ENCODE results near the gene HES4. TPM values are rescaled to one million over a fixed set of nuclear protein-coding genes. Genes with fewer than 3 reads are reported as not detected.
"Not testable (repeated sequence)": the region's sequence is repeated elsewhere in the genome, so short reads cannot be mapped to it uniquely, and the experiment has no call there.

Gene HES4
- total RNA-seq, 2 donors from 2014 or later = 45.8 to 82.6 TPM

- intact Hi-C loops (cut with DNase I) = no loop called here
- 92% methylated on average over 10 of the region's 10 CpGs for WGBS
- H3K27ac ChIP-seq = no peak overlapping the region
Observed at GRCh38 chr1:1021920-1022259, 22.0 kb upstream of the HES4 start.

DNA sequence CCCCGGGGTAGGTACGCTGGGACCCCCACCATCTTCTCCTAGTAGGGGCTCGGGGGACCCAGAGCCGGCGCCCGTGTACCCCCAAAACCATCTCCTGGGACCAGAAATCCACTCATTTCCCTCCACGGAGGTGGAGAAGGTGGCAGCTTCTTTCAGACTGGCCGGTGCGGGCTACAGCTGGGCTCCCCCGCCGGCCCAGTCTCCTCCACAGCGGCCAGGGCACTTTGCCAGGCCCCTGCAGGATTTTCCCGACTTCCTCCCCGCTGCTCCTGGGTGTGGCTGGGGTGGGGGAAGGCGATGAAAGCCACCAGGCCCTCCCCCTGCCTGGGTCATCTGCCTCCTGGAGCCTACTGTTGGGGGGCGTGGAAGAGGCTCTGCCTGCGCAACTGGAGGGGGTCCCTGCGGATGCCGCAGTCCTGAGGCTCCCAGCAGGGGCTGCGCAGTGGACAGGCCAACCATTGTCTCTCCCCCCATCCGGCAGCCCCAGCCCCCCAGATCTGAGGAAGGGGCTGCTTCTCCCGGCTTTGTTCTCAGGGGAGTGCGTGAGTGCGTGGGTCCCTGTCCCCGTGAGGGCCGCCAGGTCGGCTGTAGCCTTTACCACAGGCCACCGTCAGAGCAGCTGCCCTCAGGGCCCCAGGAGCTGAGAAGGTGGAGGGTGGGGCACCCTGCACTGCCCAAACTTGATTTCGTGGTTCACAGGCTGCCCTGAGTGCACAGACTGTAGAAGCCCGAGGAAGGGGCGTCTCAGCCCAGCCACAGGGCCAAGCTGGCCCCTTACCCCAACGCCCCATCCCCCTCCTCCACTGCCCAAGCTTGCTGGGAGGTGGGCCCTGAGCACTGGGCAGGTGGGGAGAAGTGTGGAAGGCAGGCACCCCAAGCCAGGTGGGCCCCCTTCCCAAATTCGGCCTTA, 21.4 kb upstream of the HES4 start:
- WGBS = 29% methylated on average over 32 of the region's 33 CpGs
- Histone ChIP-seq H3K36me3 (no peaks in the 10 kb centered on the region), H3K9me3 (no peaks in the 10 kb centered on the region), H3K27me3 (replicated peaks; ENCODE audit: insufficient read depth) (no peaks in the 10 kb centered on the region), H3K4me3 (peak overlapping the region; percentile 77 to 78), H3K4me1 (replicated peaks) (peaks cover 17% of the 10 kb centered on the region), H3K27ac (peak overlapping the region in 1 of 2 donors; percentile 97)
- intact Hi-C loops (cut with DNase I) = no loop called here
- no peak for DNase-seq (ENCODE audit: low spot score)
- TF ChIP-seq, protein P1, sequence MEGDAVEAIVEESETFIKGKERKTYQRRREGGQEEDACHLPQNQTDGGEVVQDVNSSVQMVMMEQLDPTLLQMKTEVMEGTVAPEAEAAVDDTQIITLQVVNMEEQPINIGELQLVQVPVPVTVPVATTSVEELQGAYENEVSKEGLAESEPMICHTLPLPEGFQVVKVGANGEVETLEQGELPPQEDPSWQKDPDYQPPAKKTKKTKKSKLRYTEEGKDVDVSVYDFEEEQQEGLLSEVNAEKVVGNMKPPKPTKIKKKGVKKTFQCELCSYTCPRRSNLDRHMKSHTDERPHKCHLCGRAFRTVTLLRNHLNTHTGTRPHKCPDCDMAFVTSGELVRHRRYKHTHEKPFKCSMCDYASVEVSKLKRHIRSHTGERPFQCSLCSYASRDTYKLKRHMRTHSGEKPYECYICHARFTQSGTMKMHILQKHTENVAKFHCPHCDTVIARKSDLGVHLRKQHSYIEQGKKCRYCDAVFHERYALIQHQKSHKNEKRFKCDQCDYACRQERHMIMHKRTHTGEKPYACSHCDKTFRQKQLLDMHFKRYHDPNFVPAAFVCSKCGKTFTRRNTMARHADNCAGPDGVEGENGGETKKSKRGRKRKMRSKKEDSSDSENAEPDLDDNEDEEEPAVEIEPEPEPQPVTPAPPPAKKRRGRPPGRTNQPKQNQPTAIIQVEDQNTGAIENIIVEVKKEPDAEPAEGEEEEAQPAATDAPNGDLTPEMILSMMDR (IDR thresholded peaks at IDR 0.05) = no peak
- TF ChIP-seq POLR2AphosphoS5 (IDR thresholded peaks at IDR 0.05) (no peak), POLR2A (IDR thresholded peaks at IDR 0.05) (peak; percentile 38)

More at GRCh38 chr1:1021920-1022259, 22.0 kb upstream of the HES4 start:
- no peaks in the 10 kb centered on the region for H3K36me3 ChIP-seq
- no peaks in the 10 kb centered on the region for H3K9me3 ChIP-seq
- peaks cover 17% of the 10 kb centered on the region for H3K4me1 ChIP-seq (replicated peaks)
- no peaks in the 10 kb centered on the region for H3K27me3 ChIP-seq (replicated peaks; ENCODE audit: insufficient read depth)
- H3K4me3 ChIP-seq = no peak overlapping the region
- TF ChIP-seq, protein P1 (IDR thresholded peaks at IDR 0.05) = no peak
- no peak for TF ChIP-seq POLR2AphosphoS5 (IDR thresholded peaks at IDR 0.05)
- no peak for TF ChIP-seq POLR2A (IDR thresholded peaks at IDR 0.05)
- no peak for DNase-seq (ENCODE audit: low spot score)

DNA sequence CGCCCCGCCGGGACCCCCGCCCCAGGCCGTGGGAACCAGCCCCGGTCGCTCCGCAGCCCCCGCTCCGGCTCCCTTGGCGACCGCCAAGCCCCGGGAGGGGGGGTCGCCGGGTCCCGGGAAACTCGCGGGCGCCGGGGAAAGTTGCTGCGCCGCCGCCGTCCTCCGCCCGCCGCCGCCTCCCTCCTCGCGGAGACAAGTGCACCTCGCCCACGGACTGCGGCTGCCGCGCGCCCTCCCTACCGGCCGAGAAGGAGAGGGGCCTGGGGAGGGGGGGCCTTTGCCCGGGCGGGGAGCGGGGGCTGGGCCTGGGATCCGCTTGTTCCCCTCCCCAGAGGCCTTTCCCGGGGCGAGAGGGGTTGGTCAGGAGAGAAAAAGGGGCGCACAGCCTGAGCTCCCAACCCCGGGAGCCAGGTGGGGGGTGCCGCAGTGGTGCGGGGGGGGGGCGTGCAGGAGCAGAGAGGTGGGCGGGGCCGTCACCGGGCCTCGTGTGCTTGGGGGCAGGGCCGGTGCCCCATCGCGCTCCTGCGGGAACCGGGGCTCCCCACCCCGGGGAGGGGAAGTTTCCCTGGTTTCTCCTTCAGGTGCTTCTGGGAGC, 20.6 kb upstream of the HES4 start:
- WGBS = 0% methylated on average over 26 of the region's 59 CpGs
- H3K27me3 ChIP-seq (replicated peaks; ENCODE audit: insufficient read depth) = no peaks in the 10 kb centered on the region
- no peaks in the 10 kb centered on the region for H3K9me3 ChIP-seq
- no peak for DNase-seq (ENCODE audit: low spot score)
- no peaks in the 10 kb centered on the region for H3K36me3 ChIP-seq
- peak overlapping the region; percentile 47 to 97 for H3K27ac ChIP-seq
- peak overlapping the region; percentile 77 to 78 for H3K4me3 ChIP-seq
- TF ChIP-seq POLR2A (IDR thresholded peaks at IDR 0.05) = no peak
- TF ChIP-seq, protein P1 (IDR thresholded peaks at IDR 0.05) = no peak
- TF ChIP-seq POLR2AphosphoS5 (IDR thresholded peaks at IDR 0.05) = no peak
- H3K4me1 ChIP-seq (replicated peaks) = peaks cover 17% of the 10 kb centered on the region
- intact Hi-C loops (cut with DNase I) = no loop called here

DNA sequence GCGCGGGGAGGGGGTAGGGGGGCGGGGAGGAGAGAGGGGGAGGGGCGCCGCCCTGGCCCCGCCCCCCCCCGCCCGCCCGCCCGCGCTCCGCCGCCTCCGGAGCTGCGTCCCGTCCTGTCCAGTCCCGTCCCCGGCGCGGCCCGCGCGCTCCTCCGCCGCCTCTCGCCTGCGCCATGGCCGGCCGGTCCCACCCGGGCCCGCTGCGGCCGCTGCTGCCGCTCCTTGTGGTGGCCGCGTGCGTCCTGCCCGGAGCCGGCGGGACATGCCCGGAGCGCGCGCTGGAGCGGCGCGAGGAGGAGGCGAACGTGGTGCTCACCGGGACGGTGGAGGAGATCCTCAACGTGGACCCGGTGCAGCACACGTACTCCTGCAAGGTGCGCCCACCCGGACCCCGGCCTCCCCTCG, 20.1 kb upstream of the HES4 start, which contains the start of gene AGRN:
Gene AGRN, plus strand, starts transcription at position 121 of the 405 bp plus-strand sequence. Its CDS starts 53 bp downstream, at position 174.
- 0% methylated on average over 47 of the region's 58 CpGs for WGBS
- Histone ChIP-seq H3K36me3 (no peaks in the 10 kb centered on the region), H3K9me3 (no peaks in the 10 kb centered on the region), H3K4me1 (replicated peaks) (peaks cover 14% of the 10 kb centered on the region), H3K27me3 (replicated peaks; ENCODE audit: insufficient read depth) (no peaks in the 10 kb centered on the region), H3K27ac (peak within 1 kb of the TSS; percentile 86 to 97), H3K4me3 (peak within 1 kb of the TSS; percentile 77 to 78)
- intact Hi-C loops (cut with DNase I) = no loop called here
- peak; percentile 66 for TF ChIP-seq POLR2A (IDR thresholded peaks at IDR 0.05)
- no peak for TF ChIP-seq POLR2AphosphoS5 (IDR thresholded peaks at IDR 0.05)
- DNase-seq (ENCODE audit: low spot score) = no peak

DNA sequence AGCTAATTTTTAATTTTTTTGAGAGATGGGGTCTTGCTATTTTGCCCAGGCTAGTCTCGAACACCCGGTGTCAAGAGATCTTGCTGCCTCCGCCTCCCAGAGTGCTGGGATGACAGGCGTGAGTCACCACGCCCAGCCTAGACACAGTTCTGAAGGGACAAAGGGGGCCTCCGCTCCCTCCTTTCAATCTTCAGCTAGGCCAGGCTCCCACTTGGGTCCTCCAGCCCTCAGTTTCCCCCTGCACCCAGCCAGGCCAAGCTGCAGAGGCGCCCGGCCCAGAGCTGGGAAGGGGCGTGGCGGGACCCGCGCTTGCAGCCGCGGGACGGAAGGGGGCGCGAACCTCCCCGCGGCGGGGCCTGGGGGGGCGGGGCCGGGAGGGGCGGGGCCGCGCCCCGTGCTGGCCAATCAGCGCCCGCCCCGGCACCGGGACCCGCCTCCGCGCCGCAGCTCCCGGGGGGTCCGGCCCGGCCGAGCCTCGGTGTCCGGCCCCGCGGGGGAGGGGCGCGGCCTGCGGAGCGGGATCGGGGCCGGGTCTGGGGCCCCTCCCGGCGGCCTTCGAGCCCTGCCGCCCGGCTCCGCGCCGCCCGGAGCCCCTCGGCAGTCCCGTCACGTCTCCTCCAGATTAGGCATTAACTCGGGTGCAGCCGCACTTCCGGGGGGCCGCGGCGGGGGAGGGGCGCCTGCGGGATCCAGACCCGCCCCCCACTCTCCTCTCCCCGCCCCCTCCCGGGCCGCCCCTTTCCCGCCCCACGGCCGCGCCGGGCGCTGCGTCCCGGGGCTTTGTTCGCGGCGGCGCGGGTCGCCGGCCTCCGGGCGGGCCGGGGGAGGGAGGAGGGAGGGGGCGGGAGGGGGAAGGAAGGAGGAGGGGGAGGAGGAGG, 19.5 kb upstream of the HES4 start:
- no peaks in the 10 kb centered on the region for H3K36me3 ChIP-seq
- H3K4me1 ChIP-seq (replicated peaks) = peaks cover 10% of the 10 kb centered on the region
- no peaks in the 10 kb centered on the region for H3K27me3 ChIP-seq (replicated peaks; ENCODE audit: insufficient read depth)
- no peaks in the 10 kb centered on the region for H3K9me3 ChIP-seq
- TF ChIP-seq, protein P1 (IDR thresholded peaks at IDR 0.05) = peak; percentile 37 to 65 (median 60)
- TF ChIP-seq POLR2A (IDR thresholded peaks at IDR 0.05) = no peak
- WGBS = 27% methylated on average over 6 of the region's 91 CpGs
- H3K27ac ChIP-seq = peak overlapping the region; percentile 86 to 97
- peak overlapping the region; percentile 77 to 78 for H3K4me3 ChIP-seq
- intact Hi-C loops (cut with DNase I) = no loop called here
- peak; percentile 78 for DNase-seq (ENCODE audit: low spot score)

DNA sequence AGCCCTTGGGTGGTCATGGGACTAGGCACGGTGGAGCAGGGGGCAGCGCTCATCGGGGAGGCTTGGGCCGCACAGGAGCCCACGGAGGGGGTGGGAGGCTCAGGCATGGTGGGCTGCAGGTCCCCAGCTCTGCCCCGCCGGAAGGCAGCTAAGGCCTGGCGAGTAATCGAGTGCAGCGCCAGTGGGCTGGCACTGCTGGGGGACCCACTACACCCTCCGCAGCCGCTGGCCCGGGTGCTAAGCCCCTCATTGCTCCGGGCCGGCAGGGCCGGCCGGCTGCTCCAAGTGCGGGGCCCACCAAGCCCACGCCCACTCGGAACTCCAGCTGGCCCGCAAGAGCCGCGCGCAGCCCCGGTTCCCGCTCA, 18.4 kb upstream of the HES4 start:
- H3K9me3 ChIP-seq; intact Hi-C loops (cut with DNase I); H3K36me3 ChIP-seq; DNase-seq (ENCODE audit: low spot score); H3K4me3 ChIP-seq; H3K27ac ChIP-seq; H3K27me3 ChIP-seq (replicated peaks; ENCODE audit: insufficient read depth): not testable (repeated sequence)
- 90% methylated on average over 23 of the region's 26 CpGs for WGBS
- peaks cover 17% of the 10 kb centered on the region for H3K4me1 ChIP-seq (replicated peaks)
